Right renal cortex interstitium (tissue), 3 donors: ENCODE measurements around the gene RNASE7. TPM values are rescaled to one million over a fixed set of nuclear protein-coding genes. Genes with fewer than 3 reads are reported as not detected.
"Not testable (repeated sequence)": the region's sequence is repeated elsewhere in the genome, so short reads cannot be mapped to it uniquely, and the experiment has no call there.

Experiments
- DNase-seq, 3 donors: peaks; one replicate each; pipeline ENCODE4 v3.0.0-alpha.2; 2013; ENCODE audit warnings: low read depth in 3 of 3, low spot score in 2 of 3
- polyA plus RNA-seq, 3 donors: library from polyadenylated mRNA; unstranded; fragments of 120-200 nt; gene quantifications; one replicate each; pipeline ENCODE4 v1.2.1, GENCODE V29; 2013; ENCODE audit not compliant: insufficient read length in 3 of 3

RNASE7 gene, protein sequence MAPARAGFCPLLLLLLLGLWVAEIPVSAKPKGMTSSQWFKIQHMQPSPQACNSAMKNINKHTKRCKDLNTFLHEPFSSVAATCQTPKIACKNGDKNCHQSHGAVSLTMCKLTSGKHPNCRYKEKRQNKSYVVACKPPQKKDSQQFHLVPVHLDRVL
- under 1 TPM; 0.67 to 0.96 (median 0.74) TPM for polyA plus RNA-seq

DNA sequence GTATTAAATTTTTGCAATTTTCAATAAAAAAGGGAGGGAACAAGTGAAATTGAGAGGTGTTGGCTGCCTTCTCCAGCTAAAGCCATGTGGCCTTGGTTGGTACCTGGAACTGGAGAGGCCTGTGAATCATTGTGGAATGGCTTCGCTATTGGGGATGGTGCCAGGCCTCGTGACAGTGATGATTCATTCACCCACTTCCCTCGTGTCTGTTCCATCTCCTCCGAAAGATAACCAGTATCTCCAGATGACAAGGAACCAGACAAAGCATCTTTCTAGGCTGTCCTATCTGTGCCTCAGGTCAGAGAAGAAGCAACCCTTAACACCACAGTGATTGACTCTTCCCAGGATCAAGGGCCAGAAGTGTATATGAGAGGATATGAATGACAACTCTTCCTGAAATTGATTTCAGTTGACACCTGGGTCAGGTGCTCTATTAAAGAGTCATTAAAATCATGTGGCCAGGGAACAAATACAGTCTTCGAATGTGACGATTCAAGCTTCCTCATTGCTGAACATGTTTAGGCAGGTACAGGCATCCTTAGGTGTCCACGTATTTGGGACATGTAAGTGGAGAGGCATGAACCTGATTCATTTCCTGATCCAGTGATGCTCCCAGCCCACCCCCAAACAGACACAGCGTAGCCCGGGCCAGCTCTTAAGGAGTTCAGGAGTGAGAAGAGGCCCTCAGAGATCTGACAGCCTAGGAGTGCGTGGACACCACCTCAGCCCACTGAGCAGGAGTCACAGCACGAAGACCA, at the start of gene RNASE7:
Gene RNASE7 (plus strand): TSS at position 687 of the 758 bp plus-strand sequence. CDS start 631 bp downstream, outside the sequence.
- no peak for DNase-seq

DNA sequence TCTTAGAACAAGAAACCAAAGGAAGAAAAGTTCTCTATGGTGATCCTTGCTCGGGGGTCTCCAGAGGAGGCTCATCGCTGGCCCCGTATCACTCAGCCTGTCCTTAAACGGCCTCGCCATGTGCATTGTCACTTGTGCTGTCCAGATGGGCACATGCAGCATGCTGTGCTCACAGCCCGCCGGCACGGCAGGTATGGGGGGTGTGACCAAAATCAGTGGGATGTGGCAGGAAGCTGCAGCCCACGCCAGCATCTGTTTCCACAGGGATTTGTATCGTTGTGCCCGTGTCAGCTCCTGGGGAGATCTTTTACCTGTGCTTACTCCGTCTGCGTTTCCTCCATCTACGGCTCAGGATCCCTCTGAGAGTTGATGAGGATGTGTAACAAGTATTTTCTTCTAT, 45.6 kb upstream of the RNASE7 start:
- DNase-seq: no peak

DNA sequence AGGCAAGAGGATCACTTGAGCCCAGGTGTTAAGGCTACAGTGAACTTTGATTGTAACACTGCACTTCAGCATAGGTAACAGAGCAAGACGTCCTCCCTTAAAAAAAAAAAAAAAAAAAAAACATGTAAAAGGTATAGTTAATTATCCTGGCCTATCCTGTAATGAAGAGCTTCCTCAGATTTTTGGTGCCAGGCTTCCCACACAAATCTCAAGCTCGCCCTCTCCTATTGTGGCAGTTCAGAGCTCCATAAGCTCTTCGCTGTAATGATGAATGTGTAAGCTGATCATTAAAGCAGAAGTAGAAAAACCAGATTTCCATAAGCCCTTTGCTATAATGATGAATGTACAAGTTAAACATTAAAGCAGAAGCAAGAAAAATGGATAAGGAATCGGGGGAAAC, 45.0 kb upstream of the RNASE7 start:
- DNase-seq: no peak

DNA sequence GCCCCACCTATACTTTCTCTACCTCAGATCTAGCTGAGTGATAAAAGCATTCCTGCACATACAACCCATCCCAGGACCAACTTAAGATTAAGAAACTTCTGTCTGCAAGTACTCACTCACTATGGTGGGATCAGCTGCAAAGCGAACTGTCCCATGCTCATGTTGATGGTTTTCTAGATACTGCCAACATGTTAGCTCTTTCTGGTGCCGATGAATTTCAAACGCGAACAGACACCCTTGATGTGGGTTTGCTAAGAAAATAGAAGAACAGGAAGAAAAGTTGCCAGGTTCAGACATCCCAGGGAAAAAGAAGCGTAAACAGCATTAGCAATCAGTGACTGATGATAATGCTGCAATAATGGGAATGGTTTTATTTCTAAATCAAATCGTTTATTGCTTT, 44.6 kb upstream of the RNASE7 start:
- DNase-seq: no peak

DNA sequence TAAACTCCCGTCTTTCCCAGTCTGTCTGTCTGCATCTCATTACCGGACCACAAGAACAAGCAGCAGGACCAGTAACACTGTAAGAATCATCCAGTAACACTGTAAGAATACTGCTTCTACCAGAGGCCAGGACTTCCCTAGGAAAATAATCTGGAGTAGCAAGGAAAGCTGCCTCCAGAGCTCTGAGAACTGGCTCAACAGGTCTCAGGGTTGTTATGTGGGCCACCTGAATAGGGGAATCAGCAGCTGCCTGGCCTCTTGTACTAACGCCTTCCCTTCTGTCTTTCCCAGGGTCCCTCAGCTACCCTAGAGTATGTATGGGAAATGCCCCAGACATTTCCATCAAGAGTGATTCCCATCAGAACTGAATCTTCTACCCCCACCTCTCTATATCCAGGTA, 44.0 kb upstream of the RNASE7 start:
- no peak for DNase-seq

DNA sequence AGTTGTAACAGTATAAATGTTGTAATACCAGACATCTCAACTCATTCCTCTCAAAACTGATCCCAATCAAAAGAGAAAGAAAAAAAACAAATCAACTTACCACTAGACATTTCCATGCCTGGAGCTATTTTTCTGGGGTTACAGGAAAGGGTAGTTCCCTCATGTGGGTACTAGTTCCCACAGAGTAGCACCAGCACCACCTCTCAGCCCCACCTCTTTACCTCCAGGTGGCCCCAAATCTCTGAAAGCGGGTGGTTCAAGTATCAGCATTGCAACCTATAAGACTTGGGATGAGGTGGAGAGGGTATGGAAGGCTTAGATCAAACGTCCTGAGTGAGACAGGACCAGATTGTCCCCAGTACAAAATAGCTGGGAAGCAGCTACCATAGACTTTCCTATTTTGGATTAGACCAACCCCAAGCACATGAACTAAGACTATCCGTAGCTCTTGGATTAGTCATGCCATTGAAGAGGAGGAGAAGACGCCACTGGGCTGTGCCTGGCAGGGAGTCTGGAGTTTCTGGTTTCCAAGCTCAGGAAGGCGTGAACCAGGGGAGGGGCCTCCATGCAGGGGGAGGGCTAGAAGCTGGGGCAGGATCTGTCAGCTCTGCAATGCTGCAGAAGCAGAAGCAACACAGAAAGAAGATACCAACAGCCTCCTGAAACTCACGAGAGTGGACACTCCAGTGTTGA, 43.3 kb upstream of the RNASE7 start, which contains the start of gene SLC39A2:
Gene SLC39A2 (plus strand): TSS at position 620 of the 693 bp plus-strand sequence. CDS start 154 bp downstream, outside the sequence.
- DNase-seq: no peak

DNA sequence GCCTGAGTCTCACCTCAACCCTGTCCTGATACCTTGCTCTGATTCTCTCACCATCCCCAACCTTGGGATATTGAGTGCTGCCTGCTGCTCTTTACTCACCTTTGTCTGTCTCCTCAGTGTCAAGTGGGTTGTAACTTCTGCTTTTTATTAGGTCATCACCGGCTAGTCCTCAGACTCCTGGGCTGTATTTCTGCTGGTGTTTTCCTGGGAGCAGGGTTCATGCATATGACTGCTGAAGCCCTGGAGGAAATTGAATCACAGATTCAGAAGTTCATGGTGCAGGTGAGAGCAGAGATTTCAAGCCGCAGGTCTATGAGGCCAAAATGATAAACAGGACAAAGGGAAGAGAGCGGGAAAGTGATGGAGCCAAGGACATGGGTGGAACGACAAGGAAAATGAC, 42.6 kb upstream of the RNASE7 start:
- DNase-seq: no peak

DNA sequence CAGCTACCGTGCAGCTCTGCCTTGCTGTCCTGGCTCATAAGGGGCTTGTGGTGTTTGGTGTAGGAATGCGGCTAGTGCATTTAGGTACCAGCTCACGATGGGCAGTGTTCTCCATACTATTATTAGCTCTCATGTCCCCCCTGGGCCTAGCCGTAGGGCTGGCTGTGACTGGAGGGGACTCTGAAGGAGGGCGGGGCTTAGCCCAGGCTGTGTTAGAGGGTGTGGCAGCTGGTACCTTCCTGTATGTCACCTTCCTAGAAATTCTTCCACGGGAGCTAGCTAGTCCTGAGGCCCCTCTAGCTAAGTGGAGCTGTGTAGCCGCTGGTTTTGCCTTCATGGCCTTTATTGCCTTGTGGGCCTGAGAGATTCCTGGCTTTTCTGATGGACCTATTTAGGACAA, 40.9 kb upstream of the RNASE7 start:
- DNase-seq: no peak

DNA sequence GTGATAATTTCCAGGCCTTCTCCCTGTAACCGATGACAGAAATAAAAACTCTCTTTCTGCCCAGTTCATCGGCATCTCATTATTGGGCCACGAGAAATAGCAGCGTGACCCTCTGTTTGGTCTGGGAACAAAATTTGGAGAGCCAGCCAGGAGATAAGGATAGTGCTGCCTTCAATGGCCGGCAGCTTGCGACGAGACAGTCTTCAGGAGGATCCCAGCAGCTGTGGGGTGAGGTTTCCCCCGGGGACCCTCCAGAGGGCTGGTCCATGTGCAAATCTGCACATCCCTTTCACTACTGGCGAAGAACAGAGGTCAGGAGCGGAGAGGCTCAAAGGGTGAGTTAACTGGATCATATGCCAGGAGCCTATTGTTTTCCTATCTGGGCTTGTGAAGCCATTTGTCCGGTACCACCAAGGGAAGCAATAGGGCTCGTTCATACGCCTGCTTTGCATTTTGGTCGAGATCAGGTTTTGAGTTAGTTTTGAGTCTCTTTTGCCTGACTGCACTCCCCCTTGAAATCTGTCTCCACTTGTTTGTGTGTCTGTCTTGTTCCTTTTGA, 38.3 kb upstream of the RNASE7 start:
- DNase-seq: no peak

DNA sequence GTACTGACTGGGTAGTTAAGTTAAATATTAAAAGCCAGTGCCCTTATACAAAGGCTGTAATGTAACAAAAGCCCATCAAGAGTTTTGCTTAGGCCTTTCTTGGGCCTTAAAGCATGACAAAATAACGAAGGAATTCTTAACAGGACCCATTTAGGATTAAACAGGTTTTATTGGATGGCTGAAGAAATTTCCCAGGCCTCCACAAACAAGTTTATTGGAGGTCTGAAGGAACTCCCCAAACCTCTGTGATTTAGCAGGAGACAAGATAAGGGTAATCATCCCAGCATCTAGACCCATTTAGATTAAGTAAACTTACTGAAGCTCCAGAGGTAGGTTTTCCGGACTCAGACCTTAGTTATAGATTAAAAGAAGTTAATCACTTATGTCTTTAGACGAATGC, 32.4 kb upstream of the RNASE7 start:
- not testable (repeated sequence) for DNase-seq

DNA sequence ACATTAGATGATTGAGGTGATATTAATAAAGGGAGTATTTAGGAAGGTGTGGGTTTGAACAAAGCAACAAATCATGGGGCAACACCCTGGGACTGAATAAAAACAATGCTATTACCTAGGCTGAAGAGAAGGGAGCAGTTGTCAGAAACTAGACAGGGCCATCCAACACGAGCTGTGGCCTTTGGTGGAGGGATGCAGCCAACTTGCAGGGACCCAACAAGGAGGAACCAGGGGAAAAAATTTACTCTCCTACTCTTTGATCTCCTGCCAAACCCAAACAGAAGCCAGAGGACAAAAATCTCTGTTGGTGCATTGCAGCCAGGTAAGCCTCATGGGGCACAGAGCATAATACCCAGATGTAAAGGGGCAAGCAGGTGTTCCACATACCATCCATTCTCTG, 31.0 kb upstream of the RNASE7 start:
- DNase-seq: no peak

DNA sequence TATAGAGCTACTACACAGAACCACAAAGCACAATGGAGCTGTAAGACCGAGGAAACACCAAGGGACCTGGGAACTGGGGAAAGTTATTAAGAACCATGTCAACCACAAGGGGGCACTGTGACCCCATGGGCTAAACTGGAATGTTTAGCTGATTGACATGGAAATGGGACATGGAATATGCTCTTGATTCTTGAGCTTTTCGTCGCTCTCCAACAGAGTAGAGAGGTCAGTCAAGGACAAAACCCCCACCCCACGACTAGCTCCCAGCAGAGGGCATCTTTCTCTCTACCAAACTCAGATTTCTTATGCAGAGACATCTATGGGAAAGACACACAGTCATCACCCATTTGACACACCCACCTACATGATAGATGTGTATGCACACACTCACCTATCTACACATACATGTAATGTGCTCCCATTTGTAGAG, 27.4 kb upstream of the RNASE7 start:
- DNase-seq: peak; percentile 85 to 91 (median 86)

DNA sequence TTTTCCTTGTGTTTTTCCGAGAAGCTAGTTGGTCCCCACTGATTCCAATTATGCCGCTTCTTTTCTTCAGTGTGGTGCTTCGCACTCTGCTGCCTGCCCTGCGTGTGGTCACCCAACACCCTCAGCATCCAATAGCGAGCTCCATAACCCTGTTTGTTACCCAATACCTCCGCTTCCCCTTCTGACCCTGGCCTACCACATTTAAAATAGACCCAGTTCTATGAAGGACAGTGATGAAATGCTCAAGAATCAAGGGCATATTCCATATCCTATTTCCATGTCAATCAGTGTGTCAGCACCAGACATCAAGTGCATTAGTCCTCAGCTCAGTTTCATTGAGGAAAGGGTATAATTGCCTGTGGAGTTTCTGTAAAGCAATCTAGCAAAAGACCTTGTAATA, 26.9 kb upstream of the RNASE7 start:
- DNase-seq: no peak

DNA sequence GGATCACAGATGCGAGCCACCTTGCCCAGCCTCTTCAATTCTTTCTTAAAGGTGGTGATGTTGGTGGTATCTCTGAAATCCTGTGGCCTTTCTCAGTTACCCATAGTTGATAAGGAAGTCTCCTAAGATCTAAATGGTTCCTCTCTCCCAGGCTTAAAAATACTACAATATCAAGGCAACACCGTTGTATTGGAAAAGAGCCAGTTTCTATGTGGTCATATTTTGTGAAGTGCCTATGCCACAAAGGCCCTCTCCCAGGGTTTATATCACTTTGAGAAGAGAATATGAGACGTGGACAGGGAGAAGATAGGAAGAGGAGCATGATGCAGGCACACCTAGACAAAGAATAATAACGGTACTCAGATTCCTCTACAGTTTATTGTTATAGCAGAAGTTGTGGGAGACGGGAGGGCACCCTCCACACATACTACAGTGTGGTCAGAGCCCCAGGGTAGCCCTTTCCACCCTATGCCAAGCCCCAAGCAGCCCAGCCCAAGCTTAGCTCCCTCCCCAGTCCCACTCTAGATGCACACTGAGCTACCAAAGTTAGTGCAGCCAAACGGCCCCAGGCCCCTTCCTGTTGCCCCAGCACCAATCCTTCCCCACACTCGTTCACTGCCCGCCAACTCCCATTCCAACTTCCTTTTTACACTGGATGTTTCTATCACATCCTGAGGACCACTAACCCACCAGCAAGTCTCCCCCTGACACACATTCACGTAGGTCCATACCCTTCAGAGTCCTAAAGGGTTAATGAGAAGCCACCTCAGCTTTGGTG, 25.6 kb upstream of the RNASE7 start:
- DNase-seq: no peak

DNA sequence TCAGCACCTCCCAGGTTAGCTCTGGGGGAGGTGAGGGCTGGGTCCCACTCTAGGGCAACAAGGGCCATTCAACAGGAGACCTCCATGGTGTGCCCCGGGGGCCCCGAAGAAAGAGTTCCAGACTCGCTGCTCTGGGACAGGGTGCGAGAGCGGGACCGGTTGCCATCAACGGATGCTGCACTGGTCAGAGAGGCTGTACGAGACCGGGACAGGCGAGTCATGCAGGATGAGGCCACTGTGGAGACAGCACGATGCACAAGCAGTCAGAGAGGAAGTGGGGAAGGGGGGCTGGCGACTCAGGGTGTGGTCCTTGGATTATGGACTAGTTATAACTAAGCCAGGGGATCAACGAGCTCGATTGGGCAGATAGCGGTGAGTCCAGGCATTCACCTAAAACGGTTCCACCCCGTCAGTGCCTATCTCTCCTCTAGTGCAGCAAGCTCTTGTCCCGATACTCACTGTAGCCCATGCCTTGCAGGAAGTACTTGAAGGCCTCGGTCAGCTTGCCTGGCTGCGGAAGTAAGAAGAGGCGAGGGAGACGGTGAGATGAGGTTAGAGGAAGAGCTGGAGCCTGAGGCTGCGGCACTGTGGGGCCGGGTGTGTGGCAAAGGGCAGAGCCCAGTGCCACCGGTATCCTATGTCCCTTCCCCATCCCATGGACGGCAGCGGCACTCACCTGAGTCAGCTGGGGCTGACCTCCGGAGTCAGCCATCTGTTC, 24.5 kb upstream of the RNASE7 start:
- DNase-seq: no peak

DNA sequence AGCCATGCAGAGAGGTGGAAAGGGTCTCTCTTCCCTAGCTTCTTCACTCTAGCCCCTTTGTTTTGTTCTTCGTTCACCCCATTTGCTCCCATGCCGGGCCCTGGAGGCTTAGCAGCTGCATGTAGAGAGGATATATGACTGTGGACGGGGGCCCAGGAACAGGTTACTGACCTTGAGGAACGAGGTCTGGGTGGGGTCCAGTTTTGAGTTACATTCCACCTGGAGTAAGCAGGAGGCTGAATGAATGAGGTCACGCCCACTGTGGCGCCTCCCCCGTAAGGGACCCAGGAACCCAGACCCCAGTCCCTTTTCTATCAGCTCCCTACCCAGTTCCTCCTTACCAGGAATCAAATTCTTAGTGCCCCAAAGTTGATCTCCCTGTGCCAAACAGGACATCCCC, 23.9 kb upstream of the RNASE7 start:
- no peak for DNase-seq

DNA sequence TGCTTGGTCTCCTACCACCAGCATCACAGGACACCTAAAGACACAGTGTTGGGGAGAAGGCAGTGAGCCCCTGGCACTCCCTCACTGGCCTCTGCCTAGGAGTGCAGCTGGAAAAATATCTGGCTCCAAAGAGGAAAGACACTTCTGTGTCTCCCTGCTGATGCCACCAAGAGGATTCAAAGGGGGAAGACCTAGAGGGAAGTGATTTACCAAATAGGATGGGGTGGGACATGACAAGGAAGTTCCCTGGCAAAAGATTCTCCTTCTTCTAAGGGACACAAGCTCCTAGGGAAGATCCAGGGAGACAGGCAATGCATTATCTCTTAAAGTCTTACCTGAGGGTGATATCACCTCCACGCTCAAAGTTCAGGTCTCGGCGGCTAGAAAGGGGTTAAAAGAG, 23.4 kb upstream of the RNASE7 start:
- no peak for DNase-seq

DNA sequence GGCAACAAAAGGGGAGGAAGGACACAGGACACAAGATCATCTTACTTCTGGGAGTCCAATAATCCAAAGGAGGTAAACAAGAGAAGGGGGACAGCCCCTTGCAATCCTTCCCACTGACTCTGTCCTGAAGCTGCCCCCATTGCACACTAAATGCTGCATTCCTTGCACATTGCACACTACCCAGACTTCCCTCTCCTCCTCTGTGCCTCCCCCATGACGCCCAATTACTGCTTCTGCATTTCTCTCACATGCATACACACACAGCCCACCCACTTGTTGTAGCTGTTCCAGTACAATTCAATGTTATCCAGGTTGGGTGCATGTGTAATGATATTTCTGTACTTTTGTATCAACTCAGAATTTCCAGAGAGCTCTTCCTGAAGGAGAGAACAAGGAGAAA, 22.8 kb upstream of the RNASE7 start:
- no peak for DNase-seq

DNA sequence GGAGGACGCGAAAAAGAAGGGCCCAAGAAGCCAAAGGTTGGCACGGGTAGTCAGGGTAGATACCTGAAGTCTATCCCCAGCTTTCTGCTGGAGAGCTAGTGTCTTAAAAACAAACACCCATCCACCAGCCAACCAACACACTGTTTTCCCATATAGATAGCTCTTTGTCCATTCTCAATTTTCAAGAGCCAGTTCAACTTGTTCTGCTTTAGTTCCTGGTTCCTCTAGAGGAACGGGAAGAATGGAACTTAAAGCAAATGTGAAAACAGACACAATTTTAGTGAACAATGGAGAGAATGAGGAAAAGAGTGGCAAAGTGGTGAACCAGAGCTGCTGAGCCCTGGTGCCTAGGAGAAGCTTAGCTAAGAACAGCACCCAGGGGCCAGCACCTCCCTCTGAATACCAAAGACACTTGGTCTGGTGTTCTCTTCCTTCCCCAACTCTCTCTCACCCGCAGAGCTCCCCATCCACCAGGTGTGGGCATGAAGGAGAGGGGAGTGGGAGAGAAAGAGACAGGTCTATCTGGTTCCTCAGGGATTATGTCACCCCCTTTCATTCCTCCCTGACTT, 21.1 kb upstream of the RNASE7 start:
- no peak for DNase-seq

DNA sequence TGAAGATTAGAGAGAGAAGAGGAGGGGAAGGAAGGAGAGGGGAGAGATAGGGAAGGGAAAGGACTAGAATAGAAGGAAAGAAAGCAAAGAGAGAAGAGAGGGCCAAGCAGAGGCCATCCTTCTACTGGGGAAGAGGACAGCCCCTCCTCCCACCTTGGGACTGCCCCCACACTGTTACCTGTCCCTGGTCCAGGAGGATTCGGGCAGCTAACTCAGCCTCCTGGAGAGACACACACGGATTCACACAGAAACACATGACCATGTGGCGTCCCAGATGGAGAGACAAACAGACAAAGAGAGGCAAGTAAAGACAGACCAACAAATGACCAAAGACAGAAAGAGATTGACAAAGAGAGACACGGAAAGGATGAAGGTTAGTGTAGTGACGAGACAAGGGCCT, 19.5 kb upstream of the RNASE7 start:
- DNase-seq: no peak
